ENCODE measurements around the gene LAMTOR1.

Gene LAMTOR1

GRCh38 chr11:72129381-72129780 lies 26.3 kb upstream of the LAMTOR1 start:
- no peak for DNase-seq (ENCODE audit: low spot score)
- TF ChIP-seq, protein P1, sequence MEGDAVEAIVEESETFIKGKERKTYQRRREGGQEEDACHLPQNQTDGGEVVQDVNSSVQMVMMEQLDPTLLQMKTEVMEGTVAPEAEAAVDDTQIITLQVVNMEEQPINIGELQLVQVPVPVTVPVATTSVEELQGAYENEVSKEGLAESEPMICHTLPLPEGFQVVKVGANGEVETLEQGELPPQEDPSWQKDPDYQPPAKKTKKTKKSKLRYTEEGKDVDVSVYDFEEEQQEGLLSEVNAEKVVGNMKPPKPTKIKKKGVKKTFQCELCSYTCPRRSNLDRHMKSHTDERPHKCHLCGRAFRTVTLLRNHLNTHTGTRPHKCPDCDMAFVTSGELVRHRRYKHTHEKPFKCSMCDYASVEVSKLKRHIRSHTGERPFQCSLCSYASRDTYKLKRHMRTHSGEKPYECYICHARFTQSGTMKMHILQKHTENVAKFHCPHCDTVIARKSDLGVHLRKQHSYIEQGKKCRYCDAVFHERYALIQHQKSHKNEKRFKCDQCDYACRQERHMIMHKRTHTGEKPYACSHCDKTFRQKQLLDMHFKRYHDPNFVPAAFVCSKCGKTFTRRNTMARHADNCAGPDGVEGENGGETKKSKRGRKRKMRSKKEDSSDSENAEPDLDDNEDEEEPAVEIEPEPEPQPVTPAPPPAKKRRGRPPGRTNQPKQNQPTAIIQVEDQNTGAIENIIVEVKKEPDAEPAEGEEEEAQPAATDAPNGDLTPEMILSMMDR (IDR thresholded peaks at IDR 0.05; ENCODE audit: extremely low read depth, insufficient read depth, missing control alignments): no peak
- in situ Hi-C loops (cut with MboI; ENCODE audit: low pct_unique_long_range_greater_than_20kb, low sequenced_read_pairs, unreplicated experiment): no loop called here

DNA sequence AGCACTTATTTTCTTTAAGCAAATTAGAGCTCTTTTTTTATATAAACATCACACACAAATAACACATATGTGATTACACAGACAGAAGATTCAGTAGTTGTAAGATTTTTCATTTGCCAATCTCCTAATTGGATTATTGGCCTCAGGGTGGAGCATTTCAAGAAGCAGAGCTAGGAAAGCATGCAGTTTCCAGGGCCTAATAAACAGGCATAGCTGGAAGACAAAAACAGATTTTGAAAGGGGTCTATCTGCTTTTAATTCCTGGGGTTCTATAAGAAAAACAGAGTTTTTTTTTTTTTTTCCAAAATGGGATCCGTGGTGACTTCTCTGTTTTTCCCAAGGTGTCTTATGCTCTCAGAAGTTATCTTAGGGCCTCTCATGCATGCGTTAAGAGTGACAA lies 24.8 kb upstream of the LAMTOR1 start:
- in situ Hi-C loops (cut with MboI; ENCODE audit: low pct_unique_long_range_greater_than_20kb, low sequenced_read_pairs, unreplicated experiment): no loop called here

DNA sequence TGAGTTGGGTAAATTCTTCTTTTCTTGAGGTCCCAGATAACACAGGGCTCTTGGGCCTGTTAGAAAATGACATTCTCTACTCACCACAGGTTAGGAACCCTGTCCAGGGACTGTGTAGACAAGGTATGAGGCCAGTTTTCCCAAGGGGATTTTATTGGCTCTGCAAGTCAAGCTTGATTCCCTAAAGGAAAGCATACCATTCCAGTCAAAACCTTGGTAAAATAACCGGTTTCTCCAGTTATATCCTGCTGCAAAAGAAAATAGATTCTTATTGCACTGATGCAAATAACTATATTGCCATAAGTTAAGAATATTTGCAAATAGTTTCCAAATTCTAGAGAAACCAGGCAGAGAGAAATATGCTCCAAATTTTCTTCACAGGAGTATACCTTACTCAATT lies 22.9 kb upstream of the LAMTOR1 start:
- no peak for DNase-seq (ENCODE audit: low spot score)
- in situ Hi-C loops (cut with MboI; ENCODE audit: low pct_unique_long_range_greater_than_20kb, low sequenced_read_pairs, unreplicated experiment): no loop called here
- TF ChIP-seq, protein P1 (IDR thresholded peaks at IDR 0.05; ENCODE audit: extremely low read depth, insufficient read depth, missing control alignments): no peak

More for the DNA sequence above, 24.8 kb upstream of the LAMTOR1 start:
- DNase-seq (ENCODE audit: low spot score): no peak
- TF ChIP-seq, protein P1 (IDR thresholded peaks at IDR 0.05; ENCODE audit: extremely low read depth, insufficient read depth, missing control alignments): no peak

- in situ Hi-C loops (cut with MboI; ENCODE audit: low pct_unique_long_range_greater_than_20kb, low sequenced_read_pairs, unreplicated experiment): no loop called here
- TF ChIP-seq, protein P1 (IDR thresholded peaks at IDR 0.05; ENCODE audit: extremely low read depth, insufficient read depth, missing control alignments): no peak
- DNase-seq (ENCODE audit: low spot score): no peak
These were observed 20.9 kb upstream of the LAMTOR1 start for GRCh38 chr11:72124046-72124445.

GRCh38 chr11:72123117-72123653 lies 20.1 kb upstream of the LAMTOR1 start:
- in situ Hi-C loops (cut with MboI; ENCODE audit: low pct_unique_long_range_greater_than_20kb, low sequenced_read_pairs, unreplicated experiment): no loop called here
- DNase-seq (ENCODE audit: low spot score): no peak
- TF ChIP-seq, protein P1 (IDR thresholded peaks at IDR 0.05; ENCODE audit: extremely low read depth, insufficient read depth, missing control alignments): no peak

DNA sequence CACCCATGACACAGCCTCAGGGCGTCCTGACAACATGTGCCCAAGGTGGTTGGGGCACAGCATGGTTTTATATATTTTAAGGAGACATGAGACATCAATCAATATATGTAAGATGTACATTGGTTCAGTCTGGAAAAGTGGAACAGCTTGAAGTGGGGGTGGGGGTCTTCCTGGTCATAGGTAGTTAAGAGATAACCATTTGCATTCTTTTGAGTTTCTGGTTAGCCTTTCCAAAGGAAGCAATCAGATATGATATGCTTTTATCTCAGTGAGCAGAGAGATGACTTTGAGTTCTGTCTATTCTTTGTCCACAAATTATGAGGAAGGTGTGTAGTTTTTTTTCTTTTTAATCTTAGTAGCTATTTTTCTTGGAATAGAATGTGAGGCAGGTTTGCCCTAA lies 19.5 kb upstream of the LAMTOR1 start:
- TF ChIP-seq, protein P1 (IDR thresholded peaks at IDR 0.05; ENCODE audit: extremely low read depth, insufficient read depth, missing control alignments): no peak
- in situ Hi-C loops (cut with MboI; ENCODE audit: low pct_unique_long_range_greater_than_20kb, low sequenced_read_pairs, unreplicated experiment): no loop called here
- no peak for DNase-seq (ENCODE audit: low spot score)

GRCh38 chr11:72120930-72121329 lies 17.8 kb upstream of the LAMTOR1 start:
- in situ Hi-C loops (cut with MboI; ENCODE audit: low pct_unique_long_range_greater_than_20kb, low sequenced_read_pairs, unreplicated experiment): no loop called here
- TF ChIP-seq, protein P1 (IDR thresholded peaks at IDR 0.05; ENCODE audit: extremely low read depth, insufficient read depth, missing control alignments): no peak
- no peak for DNase-seq (ENCODE audit: low spot score)
